HG03520 (cell line): ENCODE data around the gene FUT4.
A peak's percentile ranks its signal among the peaks of the same experiment; 100 is the strongest.
"Not testable (repeated sequence)": the region's sequence is repeated elsewhere in the genome, so short reads cannot be mapped to it uniquely, and the experiment has no call there.

Experiments
- ATAC-seq: cut with Tn5 transposase; IDR thresholded peaks from one replicate; pipeline ENCODE4 v1.9.1; 2021; ENCODE audit warnings: mild to moderate bottlenecking, moderate library complexity; ENCODE audit not compliant: unreplicated experiment

FUT4 gene

DNA sequence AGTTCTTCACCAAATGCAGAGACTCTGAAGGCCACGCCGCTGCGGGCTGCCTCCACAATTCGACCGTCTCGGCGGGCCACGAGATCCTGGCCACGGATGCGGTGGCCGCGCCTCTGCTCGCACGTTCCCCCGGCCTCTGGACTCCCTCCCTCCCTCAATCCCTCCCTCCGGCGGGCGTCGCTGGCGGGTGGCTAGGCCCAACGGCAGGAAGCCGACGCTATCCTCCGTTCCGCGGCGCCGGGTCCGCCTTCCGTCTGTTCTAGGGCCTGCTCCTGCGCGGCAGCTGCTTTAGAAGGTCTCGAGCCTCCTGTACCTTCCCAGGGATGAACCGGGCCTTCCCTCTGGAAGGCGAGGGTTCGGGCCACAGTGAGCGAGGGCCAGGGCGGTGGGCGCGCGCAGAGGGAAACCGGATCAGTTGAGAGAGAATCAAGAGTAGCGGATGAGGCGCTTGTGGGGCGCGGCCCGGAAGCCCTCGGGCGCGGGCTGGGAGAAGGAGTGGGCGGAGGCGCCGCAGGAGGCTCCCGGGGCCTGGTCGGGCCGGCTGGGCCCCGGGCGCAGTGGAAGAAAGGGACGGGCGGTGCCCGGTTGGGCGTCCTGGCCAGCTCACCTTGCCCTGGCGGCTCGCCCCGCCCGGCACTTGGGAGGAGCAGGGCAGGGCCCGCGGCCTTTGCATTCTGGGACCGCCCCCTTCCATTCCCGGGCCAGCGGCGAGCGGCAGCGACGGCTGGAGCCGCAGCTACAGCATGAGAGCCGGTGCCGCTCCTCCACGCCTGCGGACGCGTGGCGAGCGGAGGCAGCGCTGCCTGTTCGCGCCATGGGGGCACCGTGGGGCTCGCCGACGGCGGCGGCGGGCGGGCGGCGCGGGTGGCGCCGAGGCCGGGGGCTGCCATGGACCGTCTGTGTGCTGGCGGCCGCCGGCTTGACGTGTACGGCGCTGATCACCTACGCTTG is at the start of gene FUT4:
Gene FUT4 (plus strand): TSS at position 227 of the 951 bp plus-strand sequence. CDS start 213 bp downstream, at position 440.
- ATAC-seq, result peak; percentile 80

DNA sequence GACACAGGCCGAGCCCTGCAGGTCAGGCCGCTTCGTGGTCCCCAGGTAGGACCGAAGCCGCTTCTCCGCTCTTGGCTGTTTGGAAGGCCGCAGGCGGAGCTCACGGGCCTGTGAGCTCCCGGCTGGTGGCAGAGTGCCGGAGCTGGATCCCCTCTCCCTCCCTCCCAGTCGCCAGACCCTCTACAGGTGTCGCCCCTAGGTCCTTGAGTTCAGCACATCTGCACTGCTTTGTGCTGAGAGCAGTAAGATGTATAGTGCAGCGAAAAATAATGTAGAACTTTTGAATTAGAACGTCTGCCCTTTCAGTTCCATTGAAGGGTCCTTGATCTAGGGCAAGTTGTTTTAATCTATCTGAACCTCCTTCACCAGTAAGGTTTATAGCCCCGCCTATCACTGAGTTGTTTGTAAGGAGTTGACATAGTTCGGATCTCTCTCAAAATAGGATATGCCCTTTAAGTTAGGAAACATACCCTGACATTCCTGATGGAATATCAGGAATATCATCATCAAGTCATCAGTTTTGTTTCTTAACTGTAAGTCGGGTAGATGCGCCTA is 49.5 kb upstream of the FUT4 start:
- peak; percentile 55 for ATAC-seq

GRCh38 chr11:94500181-94500580 is 43.5 kb upstream of the FUT4 start:
- ATAC-seq, result no peak

DNA sequence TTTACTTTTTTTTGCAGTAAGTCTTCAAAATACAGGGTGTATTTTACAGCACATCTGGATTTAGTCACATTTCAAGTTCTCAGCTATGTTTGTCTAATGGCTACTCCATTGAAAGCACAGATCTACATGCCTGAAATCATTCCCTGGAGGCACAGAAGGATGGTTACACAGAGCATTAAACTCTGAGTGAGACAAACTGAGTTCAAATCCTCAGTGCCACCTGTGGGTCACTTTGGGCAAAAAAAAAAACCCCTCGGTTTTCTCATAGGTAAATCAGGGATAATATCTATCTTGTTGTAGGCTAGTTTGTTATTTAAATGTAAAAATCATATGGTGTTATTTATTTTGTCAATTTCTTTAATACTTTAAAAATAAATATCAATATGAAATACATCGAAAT is 42.2 kb upstream of the FUT4 start:
- ATAC-seq, result no peak

DNA sequence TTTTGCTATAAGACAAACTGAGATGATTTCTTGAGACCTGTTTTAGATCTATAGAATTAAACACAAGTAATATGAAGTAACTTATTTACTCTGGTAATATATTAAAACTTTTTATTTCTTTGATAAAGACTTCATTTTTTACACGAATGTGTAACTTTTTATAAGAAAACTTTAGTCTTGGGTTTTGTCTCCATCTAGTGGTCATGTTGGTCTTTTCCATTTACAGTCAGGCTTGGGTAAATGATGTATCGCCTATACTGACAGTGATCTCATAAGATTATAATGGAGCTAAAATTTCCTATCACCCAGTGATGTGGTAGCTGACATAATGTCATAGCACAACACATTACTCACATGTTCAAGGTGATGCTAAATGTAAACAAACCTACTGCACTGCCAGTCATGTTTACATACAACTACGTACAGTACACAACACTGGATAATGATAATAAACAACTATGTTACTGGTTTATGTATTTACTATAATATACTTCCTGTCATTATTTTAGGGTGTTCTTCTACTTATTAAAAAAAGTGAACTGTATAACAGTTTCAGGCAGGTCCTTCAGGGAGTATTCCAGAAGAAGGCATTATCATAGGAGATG is 38.9 kb upstream of the FUT4 start:
- peak; percentile 52 for ATAC-seq

DNA sequence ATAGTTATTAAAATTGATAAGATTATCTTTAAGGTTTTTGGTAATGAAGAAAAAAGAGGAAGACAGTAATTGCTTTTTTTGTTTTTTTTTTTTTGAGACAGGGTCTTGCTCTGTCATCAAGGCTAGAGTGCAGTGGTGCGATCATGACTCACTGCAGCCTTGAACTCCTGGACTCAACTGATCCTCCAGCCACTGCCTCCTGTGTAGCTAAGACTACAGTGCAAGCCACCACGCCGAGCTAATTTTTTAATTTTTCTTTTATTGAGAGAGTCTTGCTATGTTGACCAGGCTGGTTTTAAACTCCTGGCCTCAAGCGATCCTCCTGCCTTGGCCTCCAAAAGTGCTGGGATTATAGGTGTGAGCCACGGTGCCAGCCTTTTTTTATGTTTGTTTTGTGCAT is 37.2 kb upstream of the FUT4 start:
- not testable (repeated sequence) for ATAC-seq

GRCh38 chr11:94507485-94507884 is 36.2 kb upstream of the FUT4 start:
- ATAC-seq, result no peak

GRCh38 chr11:94511932-94512781 is 31.6 kb upstream of the FUT4 start, which contains the start of gene C11orf97:
Gene C11orf97 (plus strand): TSS chr11:94512461. CDS start chr11:94512529, 68 bp downstream.
- peak; percentile 58 for ATAC-seq

DNA sequence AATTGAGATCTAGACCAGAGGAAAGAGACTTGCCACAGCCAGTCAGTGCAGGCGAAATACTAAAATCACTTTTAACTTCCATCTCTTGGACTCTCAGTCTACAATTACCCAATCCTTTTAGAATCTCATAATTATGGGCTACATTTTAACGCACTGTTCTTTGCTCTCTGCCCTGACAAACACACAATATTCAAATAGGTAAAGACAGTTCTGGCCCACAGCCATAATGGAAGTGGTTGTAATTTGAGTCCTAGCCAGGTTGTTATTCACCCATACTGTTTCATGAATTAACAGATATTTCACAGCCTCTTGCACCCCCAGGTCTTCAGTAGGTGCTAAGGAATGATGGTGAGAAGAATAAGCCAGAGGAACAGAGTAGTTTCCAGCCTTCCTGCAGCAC is 30.6 kb upstream of the FUT4 start:
- ATAC-seq, result no peak

DNA sequence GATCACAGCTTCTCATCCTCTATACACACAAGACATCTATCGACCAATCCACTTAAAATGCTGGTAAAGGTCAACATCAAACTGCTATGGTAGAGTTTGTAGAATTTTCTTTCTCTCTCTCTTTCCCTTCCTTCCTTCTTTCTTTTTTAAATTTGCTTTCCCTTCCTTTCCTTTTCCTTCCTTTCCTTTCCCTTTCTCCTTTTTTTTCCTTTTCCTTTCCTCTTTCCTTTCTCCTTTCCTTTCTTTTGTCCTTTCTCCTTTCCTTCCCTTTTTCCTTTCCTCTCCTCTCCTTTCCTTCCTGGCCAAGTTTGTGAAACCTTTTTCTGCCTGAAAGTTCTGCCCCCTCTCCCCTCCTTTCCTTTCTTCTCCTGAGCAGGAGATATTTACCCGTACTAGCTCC is 28.3 kb upstream of the FUT4 start:
- ATAC-seq, result no peak

DNA sequence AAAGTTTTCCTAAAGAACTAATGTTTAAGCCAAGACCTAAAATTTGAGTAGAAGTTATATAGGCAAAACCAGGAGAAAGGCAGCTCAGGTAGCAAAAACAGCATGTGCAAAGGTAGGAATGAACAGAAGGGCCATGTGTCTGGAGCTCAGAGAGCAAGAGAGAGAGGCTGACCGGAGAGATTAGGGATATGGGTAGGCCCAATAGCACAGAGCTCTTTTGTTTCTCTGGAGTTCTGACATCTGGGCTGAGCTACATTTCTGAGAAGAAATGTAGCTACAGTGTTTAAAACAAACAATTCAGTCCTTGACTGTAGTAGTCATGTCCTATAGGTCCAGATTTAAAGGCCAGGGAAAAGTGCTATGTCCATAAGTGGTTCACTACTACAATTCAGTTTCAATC is 27.0 kb upstream of the FUT4 start:
- ATAC-seq, result no peak

DNA sequence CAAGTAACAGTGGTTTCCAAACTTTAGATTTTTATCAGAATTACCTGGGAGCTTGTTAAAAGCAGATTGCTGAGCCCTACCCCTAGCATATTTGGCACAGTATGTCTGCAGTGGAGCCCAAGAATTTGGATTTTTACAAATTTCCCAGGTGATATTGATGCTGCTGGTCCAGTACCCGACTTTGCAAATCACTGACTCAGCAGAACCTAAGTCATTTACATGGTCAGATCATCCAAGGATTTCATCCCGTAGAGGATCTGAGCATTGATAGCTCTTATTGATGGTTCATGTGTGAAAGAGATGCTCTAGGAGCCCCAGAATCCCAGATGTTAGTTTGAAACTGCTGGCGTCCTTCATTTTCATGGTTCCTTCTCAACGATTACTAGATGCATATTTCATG is 25.4 kb upstream of the FUT4 start:
- no peak for ATAC-seq

DNA sequence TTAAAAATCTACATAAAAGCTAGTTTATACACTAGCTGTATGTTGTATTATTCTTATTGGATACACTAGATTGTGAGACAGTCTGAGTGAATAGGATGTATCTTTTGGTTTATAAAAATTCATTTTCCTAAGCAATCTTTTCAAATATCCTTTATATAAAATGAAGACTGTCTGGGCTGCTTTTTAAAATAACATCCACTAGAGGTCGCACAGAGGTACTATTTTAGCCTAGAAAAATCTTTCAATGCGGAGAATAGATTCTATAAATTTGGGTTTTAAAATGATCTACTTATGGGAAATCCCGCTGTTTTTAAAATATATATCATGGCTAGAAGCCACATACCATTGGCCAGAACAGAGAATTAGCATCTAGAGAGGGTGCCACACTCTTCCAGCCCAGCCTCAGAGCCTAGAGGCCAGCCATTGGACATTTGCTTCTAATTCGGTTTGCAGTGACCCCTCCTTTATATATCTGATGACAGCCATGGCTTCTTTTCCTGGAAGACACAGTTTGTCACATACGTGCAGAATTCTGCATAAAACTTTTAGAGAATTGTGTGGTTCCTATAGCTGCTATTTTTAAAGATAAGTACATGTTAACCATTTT is 24.1 kb upstream of the FUT4 start:
- ATAC-seq, result no peak

DNA sequence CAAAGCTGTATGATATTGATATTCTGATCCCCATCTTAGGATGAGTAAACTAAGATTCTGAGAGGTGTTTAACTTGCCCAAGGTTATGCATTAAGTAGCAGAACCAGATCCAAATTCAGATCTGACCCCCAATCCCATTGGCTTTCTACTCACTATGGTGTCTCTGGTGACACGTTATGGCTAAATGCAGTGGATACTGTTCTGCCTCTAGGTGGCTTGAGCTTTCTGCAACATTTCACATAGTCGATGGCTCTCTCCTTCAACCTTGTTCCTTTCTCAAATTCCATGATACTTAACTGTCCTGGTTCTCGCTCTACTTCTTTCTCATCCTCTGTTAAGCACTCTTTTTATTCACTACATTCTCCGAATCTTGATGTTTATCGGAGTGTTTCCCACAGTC is 22.0 kb upstream of the FUT4 start:
- ATAC-seq, result peak; percentile 78

DNA sequence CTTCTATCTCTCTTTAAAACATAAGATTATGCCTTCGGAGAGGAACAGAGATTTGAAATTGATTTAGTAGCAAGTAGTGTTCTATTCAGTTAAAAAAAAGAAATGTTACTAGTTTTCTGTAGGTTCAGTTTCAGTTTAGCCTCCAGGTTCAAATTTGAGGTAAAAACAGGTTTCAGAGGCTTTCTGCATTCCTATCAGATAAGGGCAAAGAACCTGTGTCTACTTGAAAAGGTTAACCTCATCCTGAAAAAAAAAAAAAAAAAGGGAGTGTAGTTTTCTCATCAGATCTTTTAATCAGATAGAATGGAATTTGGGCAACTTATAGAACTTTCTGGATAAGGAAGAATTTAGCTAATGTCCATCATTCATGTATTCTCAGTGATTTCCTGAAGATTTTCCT is 19.4 kb upstream of the FUT4 start:
- ATAC-seq, result no peak

GRCh38 chr11:94525546-94526324 is 18.0 kb upstream of the FUT4 start:
- no peak for ATAC-seq

DNA sequence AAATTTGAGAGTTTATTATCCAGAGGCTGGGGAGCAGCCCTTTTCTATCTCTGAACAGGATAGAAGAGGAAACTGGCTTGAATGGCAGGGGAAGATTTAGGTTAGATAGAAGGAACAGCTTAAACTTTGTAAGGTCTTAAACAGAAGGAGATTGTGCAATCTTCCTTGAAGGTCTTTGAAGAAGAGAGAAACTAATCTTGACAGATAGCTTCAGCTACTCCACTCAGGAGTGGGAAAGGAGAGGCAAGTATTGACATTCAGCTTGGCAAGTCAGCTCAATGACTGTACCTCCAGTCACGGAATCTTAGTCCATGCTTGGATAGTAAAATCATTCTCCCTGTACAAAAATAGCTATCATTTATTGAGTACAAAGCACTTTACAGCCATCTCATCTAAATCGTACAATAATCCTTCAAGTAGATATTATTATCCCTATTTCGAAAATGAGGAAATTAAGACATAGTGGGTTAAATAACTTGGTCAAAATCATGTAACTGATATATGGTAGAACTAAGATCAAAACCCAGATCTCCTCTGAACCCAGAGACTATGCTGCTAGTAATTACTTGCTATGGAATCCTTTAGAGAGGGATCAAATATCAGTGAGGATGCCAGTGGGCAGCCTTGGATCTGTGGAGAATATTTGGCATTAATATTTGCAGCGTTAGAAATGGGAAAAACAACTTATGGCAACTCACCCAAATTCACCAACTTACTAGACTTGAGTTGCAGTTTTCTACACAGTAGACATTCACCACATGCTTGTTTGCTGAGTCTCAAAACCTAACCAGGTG is 16.9 kb upstream of the FUT4 start:
- ATAC-seq, result no peak

DNA sequence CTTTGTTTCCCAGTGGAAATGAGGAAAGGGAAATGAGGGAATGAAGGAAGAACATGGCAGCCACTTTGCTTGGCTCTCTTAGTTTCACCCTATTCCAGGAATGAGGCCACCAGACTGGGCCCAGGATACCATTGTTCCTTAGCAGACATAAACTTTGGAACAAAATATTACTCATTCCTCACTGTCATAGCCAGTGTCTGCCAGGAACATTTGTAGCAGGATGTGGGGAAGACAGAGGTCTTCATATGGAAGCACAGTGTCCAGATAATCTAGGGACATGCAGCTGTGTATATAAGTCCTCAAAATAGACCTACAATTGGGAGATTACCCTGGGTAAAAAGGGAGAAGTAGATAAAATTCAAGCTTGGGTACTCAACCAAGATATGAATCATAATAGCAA is 15.2 kb upstream of the FUT4 start:
- ATAC-seq, result no peak

DNA sequence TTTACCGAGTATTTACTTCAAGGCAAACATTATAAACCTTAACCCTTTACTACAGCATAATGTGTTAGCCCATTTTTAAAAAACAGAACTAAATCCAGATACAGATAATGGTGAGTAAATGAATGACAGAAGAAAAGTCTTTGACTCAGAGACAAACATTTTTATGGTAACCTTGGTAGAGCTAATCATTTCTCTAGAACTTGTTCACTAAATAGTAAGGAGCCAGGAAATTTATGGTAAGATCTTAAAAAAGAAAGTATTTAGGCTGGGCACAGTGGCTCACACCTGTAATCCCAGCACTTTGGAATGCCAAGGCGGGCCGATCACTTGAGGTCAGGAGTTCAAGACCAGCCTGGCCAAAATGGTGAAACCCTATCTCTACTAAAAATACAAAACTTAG is 11.5 kb upstream of the FUT4 start:
- no peak for ATAC-seq
